ENCODE measurements around the gene PECR.

- TF ChIP-seq POLR2AphosphoS5 (IDR thresholded peaks at IDR 0.05; ENCODE audit: low read depth, low read length) (no peak), POLR2A (IDR thresholded peaks at IDR 0.05; ENCODE audit: low read depth, low read length) (no peak), TAF1 (IDR thresholded peaks at IDR 0.05; ENCODE audit: low read depth, low read length) (no peak), SPI1 (IDR thresholded peaks at IDR 0.05; ENCODE audit: low read depth, low read length) (no peak), POU2F2 (IDR thresholded peaks at IDR 0.05; ENCODE audit: low read depth, low read length) (no peak), PAX5 (IDR thresholded peaks at IDR 0.05; ENCODE audit: insufficient read depth, low read length, severe bottlenecking) (no peak)
Observed at GRCh38 chr2:216111122-216111521, 29.5 kb upstream of the PECR start.
